ENCODE results near the gene RAB25. TPM values are rescaled to one million over a fixed set of nuclear protein-coding genes. Genes with fewer than 3 reads are reported as not detected.

Gene RAB25
- total and polyA plus RNA-seq, 11 donors: 0.38 TPM; not detected in 10

GRCh38 chr1:156104065-156104810, 43.3 kb downstream of the RAB25 start:
- peaks cover 24 to 89% (median 62%) of the 10 kb centered on the region in 12 donors for H3K4me1 ChIP-seq
- intact Hi-C loops (cut with DNase I): loop anchor here in 1 of 10 donors (2.0 kb wide), 1 partner anchor 23 kb away; no protein-coding TSS in a partner anchor
- DNase-seq (peak; percentile 78 to 87 (median 83)), ATAC-seq (peak; percentile 63 to 74 (median 69))
- WGBS, 4 donors: 28 to 35% (median 33%) methylated on average over 12 to 15 of the region's 15 CpGs
- no peaks in the 10 kb centered on the region for H3K9me3 ChIP-seq
- no peaks in the 10 kb centered on the region for H3K27me3 ChIP-seq
- H3K36me3 ChIP-seq: no peaks in the 10 kb centered on the region
- TF ChIP-seq, protein P1, sequence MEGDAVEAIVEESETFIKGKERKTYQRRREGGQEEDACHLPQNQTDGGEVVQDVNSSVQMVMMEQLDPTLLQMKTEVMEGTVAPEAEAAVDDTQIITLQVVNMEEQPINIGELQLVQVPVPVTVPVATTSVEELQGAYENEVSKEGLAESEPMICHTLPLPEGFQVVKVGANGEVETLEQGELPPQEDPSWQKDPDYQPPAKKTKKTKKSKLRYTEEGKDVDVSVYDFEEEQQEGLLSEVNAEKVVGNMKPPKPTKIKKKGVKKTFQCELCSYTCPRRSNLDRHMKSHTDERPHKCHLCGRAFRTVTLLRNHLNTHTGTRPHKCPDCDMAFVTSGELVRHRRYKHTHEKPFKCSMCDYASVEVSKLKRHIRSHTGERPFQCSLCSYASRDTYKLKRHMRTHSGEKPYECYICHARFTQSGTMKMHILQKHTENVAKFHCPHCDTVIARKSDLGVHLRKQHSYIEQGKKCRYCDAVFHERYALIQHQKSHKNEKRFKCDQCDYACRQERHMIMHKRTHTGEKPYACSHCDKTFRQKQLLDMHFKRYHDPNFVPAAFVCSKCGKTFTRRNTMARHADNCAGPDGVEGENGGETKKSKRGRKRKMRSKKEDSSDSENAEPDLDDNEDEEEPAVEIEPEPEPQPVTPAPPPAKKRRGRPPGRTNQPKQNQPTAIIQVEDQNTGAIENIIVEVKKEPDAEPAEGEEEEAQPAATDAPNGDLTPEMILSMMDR (IDR thresholded peaks at IDR 0.05): no peak
- TF ChIP-seq POLR2A (IDR thresholded peaks at IDR 0.05): no peak
- H3K27ac ChIP-seq: peak overlapping the region; percentile 91 to 99 (median 96)
- H3K4me3 ChIP-seq: peak overlapping the region in 4 of 12 donors; percentile 10 to 32 (median 26)

DNA sequence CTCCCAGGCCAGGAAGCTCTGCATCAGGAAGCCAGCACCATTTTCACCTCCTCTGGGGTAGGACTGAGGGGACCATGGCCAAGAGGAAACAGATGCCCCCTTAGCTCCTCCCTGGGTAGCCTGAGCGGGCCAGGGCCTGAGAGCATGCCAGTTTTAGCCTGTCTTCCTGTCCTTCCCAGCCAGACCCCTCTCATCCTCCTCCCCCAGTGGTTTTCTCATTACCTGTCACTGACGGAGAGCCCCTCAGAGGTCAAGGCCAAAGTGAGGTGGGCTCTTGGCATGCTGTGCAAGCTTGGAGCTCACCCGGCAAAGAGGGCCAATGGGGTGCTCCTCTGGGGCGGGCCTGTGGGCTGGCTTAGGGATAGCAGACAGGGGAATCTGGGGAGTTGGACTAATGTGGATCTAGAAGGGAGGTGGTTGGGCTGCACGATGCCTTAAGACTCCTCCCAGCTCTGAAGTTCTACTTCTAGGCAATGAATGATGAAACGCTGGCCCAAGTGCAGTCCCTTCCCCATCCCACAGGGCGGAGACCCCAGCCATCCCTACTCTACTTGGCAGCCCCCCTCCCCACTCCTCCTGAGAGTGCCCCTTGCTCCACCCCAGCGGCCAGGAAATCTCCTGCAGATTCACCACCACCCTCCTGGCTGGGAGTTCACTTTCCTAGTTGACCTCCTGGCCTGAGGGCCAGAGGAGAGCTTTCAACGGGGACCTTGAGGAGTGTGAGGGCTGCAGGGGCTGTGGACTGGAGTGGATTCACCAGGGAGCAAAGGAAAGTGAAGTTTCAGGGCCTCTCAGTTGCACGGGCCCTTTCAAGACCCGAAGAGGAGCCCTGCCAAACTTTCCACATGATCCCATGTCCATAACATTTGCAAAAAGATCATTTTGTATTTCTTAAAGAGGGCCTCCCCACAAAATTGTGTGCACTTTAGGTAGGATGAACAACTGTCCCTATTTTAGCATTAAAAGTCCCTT, 44.2 kb downstream of the RAB25 start:
- Histone ChIP-seq H3K4me1 (peaks cover 24 to 86% (median 62%) of the 10 kb centered on the region in 12 donors), H3K27me3 (no peaks in the 10 kb centered on the region), H3K9me3 (no peaks in the 10 kb centered on the region), H3K27ac (peak overlapping the region; percentile 91 to 99 (median 96)), H3K4me3 (peak overlapping the region in 8 of 12 donors; percentile 37 to 53 (median 48)), H3K36me3 (no peaks in the 10 kb centered on the region)
- 53 to 66% (median 61%) methylated on average over 11 of the region's 11 CpGs for WGBS, 4 donors
- TF ChIP-seq, protein P1 (IDR thresholded peaks at IDR 0.05): no peak
- TF ChIP-seq POLR2A (IDR thresholded peaks at IDR 0.05): no peak
- DNase-seq (no peak), ATAC-seq (no peak)
- intact Hi-C loops (cut with DNase I): loop anchor here in 1 of 10 donors (2.0 kb wide), 1 partner anchor 22 kb away; no protein-coding TSS in a partner anchor

DNA sequence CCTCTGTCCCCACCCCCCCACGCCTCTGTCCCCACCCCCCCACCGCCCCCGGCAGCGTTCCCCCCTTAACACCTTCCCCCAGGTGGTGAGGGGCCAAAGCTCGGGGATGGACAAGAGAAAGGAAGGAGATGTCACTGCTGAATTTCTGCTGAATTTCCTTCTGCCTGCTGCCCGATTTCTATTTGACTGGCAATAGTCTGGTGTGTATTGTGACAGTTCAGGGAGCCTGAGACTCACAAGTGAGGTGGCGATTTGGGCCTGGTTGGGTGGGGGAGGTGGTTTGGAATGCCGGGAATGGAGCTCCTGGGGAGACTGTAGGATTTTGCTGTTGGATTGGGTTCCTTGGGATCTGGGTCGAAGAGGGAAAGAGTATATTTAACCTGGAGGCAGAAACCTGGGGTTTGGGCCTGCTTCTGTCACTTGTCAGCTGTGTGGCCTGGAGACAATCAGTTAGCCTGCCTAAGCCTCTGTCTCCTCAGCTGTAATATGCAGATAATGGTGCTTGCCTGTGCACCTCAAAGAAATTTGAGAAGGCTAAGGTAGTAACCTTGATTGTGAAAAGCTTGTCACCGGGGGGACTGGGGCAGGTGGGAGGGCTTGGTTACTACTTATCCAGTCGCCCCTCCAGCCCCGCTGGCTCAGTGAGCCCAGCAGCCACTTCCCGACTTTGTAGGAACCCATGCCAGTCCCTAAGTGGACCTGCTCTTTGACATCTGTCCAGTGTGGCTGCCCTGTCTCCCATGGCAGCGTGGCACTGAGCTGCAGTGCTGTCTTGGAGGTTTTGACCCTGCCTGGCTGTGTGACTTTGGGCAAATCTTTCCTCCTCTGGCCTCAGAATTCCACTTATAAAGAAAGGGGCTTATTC, 45.9 kb downstream of the RAB25 start:
- peak in 3 of 4 donors; percentile 1 to 37 (median 16) for ATAC-seq
- peak overlapping the region; percentile 91 to 99 (median 96) for H3K27ac ChIP-seq
- H3K4me1 ChIP-seq: peaks cover 24 to 69% (median 53%) of the 10 kb centered on the region in 12 donors
- intact Hi-C loops (cut with DNase I): loop anchor here in 1 of 10 donors (2.0 kb wide), 1 partner anchor 18 kb away; no protein-coding TSS in a partner anchor
- H3K9me3 ChIP-seq: no peaks in the 10 kb centered on the region
- H3K27me3 ChIP-seq: no peaks in the 10 kb centered on the region
- H3K36me3 ChIP-seq: no peaks in the 10 kb centered on the region
- DNase-seq: peak in 2 of 5 donors; percentile 28 to 71
- H3K4me3 ChIP-seq: peak overlapping the region in 10 of 12 donors; percentile 13 to 53 (median 46)
- TF ChIP-seq POLR2A (IDR thresholded peaks at IDR 0.05): no peak
- TF ChIP-seq, protein P1 (IDR thresholded peaks at IDR 0.05): no peak
- WGBS, 4 donors: 28 to 34% (median 30%) methylated on average over 11 to 14 of the region's 14 CpGs

Data from heart left ventricle (tissue), 16 donors.